KMS-11 (cell line): ENCODE data around the gene CENATAC.

Source experiments
- H2AFZ ChIP-seq: fragments of 200-600 bp; sonication (generic); 2 replicates; pipeline ENCODE4 v1.6.1; 2016; ENCODE audit warnings: antibody characterized with exemption, mixed run types, low read depth
- H3K27ac ChIP-seq: fragments of 200-600 bp; sonication (generic); 2 replicates; pipeline ENCODE4 v1.6.1; 2016; ENCODE audit warnings: mild to moderate bottlenecking, mixed run types
- H3K27me3 ChIP-seq: fragments of 200-600 bp; sonication (generic); 2 replicates; pipeline ENCODE4 v1.6.1; 2017; ENCODE audit warnings: mild to moderate bottlenecking, low read depth, mixed run types, moderate library complexity; ENCODE audit not compliant: insufficient read depth
- H3K36me3 ChIP-seq: fragments of 200-600 bp; sonication (generic); 2 replicates; pipeline ENCODE4 v1.6.1; 2017; ENCODE audit warnings: mild to moderate bottlenecking, mixed run types; ENCODE audit not compliant: insufficient read depth
- H3K4me1 ChIP-seq: fragments of 200-600 bp; sonication (generic); 2 replicates; pipeline ENCODE4 v1.6.1; 2016; ENCODE audit warnings: mild to moderate bottlenecking, low read depth, mixed run types; ENCODE audit not compliant: poor library complexity, severe bottlenecking
- H3K4me2 ChIP-seq: fragments of 200-600 bp; sonication (generic); 2 replicates; pipeline ENCODE4 v1.7.0; 2016; ENCODE audit warnings: mild to moderate bottlenecking, mixed run types
- H3K4me3 ChIP-seq: fragments of 200-600 bp; sonication (generic); IDR thresholded peaks from 2 replicates; pipeline ENCODE4 v1.6.1; 2017; ENCODE audit warnings: low read depth, low read length, mixed read lengths; ENCODE audit not compliant: insufficient read depth
- H3K79me2 ChIP-seq: fragments of 200-600 bp; sonication (generic); 2 replicates; pipeline ENCODE4 v1.6.1; 2016; ENCODE audit warnings: low read depth, mixed run types; ENCODE audit not compliant: insufficient read depth
- H3K9ac ChIP-seq: fragments of 200-600 bp; sonication (generic); 2 replicates; pipeline ENCODE4 v1.6.1; 2016; ENCODE audit warnings: mild to moderate bottlenecking, mixed run types
- H4K20me1 ChIP-seq: fragments of 200-600 bp; sonication (generic); 2 replicates; pipeline ENCODE4 v1.6.1; 2016; ENCODE audit warnings: mild to moderate bottlenecking, mixed run types; ENCODE audit not compliant: insufficient read depth
- TF ChIP-seq, protein P1 (sequence below): fragments of 200-600 bp; sonication (generic); conservative IDR thresholded peaks from 2 replicates; pipeline ENCODE4 v1.6.1; 2017; ENCODE audit warnings: low read depth, mild to moderate bottlenecking, antibody characterized with exemption, low read length, moderate library complexity, mixed read lengths

Gene CENATAC

DNA sequence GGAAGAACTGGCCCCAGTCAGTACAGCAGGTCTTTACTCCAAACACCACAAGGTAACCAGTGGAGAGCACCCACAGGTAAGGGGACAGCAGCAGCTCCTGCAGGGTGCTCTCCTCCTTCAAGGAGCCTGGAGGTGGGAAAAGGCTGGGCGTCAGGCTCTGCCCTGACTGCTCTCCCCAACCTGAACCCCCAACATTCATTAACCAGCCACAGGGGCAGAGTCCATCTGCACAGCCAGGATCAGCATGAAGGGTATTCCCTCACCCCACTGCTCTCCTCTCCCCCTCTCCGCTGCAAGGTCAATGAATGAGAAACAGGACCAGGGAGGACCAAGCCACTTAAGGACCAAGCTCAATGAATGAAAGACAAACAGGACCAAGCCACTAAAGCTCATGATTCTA, 29.0 kb downstream of the CENATAC start:
- Histone ChIP-seq H3K27me3 (no peaks in the 10 kb centered on the region), H3K36me3 (no peaks in the 10 kb centered on the region; the same call in 1 of the 2 replicates), H2AFZ (no peak overlapping the region), H3K4me2 (0 out of 2 replicates have a peak overlapping the region, but pooled peaks have one; percentile 96), H4K20me1 (no peaks in the 10 kb centered on the region), H3K79me2 (peaks cover 40% of the 10 kb centered on the region), H3K27ac (no peak overlapping the region), H3K4me1 (peaks cover 62% of the 10 kb centered on the region), H3K9ac (no peak overlapping the region), H3K4me3 (no peak overlapping the region)
- TF ChIP-seq, protein P1, sequence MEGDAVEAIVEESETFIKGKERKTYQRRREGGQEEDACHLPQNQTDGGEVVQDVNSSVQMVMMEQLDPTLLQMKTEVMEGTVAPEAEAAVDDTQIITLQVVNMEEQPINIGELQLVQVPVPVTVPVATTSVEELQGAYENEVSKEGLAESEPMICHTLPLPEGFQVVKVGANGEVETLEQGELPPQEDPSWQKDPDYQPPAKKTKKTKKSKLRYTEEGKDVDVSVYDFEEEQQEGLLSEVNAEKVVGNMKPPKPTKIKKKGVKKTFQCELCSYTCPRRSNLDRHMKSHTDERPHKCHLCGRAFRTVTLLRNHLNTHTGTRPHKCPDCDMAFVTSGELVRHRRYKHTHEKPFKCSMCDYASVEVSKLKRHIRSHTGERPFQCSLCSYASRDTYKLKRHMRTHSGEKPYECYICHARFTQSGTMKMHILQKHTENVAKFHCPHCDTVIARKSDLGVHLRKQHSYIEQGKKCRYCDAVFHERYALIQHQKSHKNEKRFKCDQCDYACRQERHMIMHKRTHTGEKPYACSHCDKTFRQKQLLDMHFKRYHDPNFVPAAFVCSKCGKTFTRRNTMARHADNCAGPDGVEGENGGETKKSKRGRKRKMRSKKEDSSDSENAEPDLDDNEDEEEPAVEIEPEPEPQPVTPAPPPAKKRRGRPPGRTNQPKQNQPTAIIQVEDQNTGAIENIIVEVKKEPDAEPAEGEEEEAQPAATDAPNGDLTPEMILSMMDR, result no peak

GRCh38 chr11:119027561-119028345, 29.8 kb downstream of the CENATAC start:
- H3K27me3 ChIP-seq, result no peaks in the 10 kb centered on the region
- TF ChIP-seq, protein P1, result no peak
- no peaks in the 10 kb centered on the region for H4K20me1 ChIP-seq
- peaks cover 58% of the 10 kb centered on the region for H3K4me1 ChIP-seq
- H3K4me3 ChIP-seq, result no peak overlapping the region
- no peak overlapping the region; the same call in 1 of the 2 replicates for H3K9ac ChIP-seq
- peaks cover 36% of the 10 kb centered on the region for H3K79me2 ChIP-seq
- H3K36me3 ChIP-seq, result no peaks in the 10 kb centered on the region; the same call in 1 of the 2 replicates
- no peak overlapping the region for H2AFZ ChIP-seq
- H3K4me2 ChIP-seq, result peak overlapping the region; percentile 96
- H3K27ac ChIP-seq, result peak overlapping the region; percentile 71; the same call in 1 of the 2 replicates

DNA sequence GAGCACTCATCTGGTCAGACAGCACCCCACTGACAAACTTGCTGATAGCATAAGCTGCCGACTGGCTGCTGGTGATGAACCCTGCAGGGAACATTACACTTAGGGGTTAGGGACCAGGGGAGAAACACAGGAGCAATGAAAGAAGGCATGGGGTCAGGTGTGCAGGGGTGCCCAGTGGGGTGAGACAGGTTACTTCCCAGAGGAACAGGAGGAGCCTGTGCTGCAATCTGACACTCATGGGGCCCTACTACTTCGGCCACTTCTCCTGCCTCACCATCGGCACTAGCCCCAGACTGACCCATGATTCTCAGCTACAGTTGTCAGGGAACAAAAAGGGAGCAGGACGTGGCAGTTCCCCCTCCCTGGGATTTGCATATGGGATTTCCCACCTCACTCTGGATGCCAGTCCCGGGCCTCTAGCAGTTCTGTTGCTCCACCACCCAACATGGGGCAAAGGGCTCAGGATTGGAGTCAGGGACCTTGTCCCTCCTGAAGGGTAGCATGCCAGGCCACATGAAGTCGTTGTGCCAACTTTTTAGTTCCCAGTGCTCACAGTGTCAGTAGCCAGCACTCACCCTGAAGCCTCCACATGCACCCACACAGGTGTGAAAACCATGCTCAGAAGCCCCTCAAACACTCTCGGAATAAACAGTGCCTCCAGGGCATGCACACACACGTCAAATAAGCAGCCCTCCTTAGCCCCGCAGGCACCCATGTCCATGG, 30.6 kb downstream of the CENATAC start:
- H3K27ac ChIP-seq, result peak overlapping the region; percentile 71
- H3K4me3 ChIP-seq, result no peak overlapping the region
- no peaks in the 10 kb centered on the region; the same call in 1 of the 2 replicates for H3K36me3 ChIP-seq
- H4K20me1 ChIP-seq, result no peaks in the 10 kb centered on the region
- no peaks in the 10 kb centered on the region for H3K27me3 ChIP-seq
- TF ChIP-seq, protein P1, result no peak
- H3K4me1 ChIP-seq, result peaks cover 51% of the 10 kb centered on the region
- peak overlapping the region; percentile 73; the same call in 1 of the 2 replicates for H3K9ac ChIP-seq
- peak overlapping the region; percentile 96 for H3K4me2 ChIP-seq
- H2AFZ ChIP-seq, result no peak overlapping the region
- H3K79me2 ChIP-seq, result peaks cover 36% of the 10 kb centered on the region

GRCh38 chr11:119029069-119029339, 31.1 kb downstream of the CENATAC start:
- Histone ChIP-seq H3K27me3 (no peaks in the 10 kb centered on the region), H3K4me2 (peak overlapping the region; percentile 96), H3K4me1 (peaks cover 46% of the 10 kb centered on the region), H3K79me2 (peaks cover 35% of the 10 kb centered on the region), H3K27ac (peak overlapping the region; percentile 71), H4K20me1 (no peaks in the 10 kb centered on the region), H2AFZ (no peak overlapping the region; the same call in 1 of the 2 replicates), H3K9ac (peak overlapping the region; percentile 73; the same call in 1 of the 2 replicates), H3K36me3 (no peaks in the 10 kb centered on the region; the same call in 1 of the 2 replicates), H3K4me3 (no peak overlapping the region)
- TF ChIP-seq, protein P1, result no peak
